ENCODE data around the gene CPLANE2. TPM values are rescaled to one million over a fixed set of nuclear protein-coding genes. Genes with fewer than 3 reads are reported as not detected.
"Not testable (repeated sequence)": the region's sequence is repeated elsewhere in the genome, so short reads cannot be mapped to it uniquely, and the experiment has no call there.

CPLANE2 gene
- total and polyA plus RNA-seq, 2 donors from 2014 or later: 7.9 to 9.4 TPM

DNA sequence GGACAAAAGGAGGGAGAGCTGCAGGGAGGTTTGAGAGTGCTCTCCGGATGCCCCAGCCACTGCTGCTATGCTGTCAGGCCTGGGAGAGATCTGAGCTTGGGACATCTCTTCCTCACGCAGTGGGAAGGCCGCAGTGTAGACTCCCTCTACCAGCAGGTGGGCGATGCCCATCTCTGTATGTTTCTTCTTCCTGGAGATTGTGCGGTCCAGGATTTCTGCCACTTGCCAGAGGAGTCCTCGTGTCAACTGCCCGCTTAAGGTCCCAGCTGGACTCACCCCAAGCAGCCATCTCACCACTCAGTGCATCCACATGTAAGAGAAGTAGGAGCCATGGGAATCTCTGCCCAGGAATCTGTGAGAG is 10.9 kb downstream of the CPLANE2 start:
- Histone ChIP-seq H3K9me3 (ENCODE audit: control insufficient read depth in 2 of 3, insufficient read depth in 1 of 3, low read length in 3 of 3) (no peaks in the 10 kb centered on the region), H3K9ac (ENCODE audit: low read length in 3 of 3) (peak overlapping the region in 1 of 3 donors; percentile 46), H3K4me1 (ENCODE audit: control insufficient read depth in 2 of 3, insufficient read depth in 2 of 3, low read depth in 1 of 3, low read length in 3 of 3) (peaks cover 0 to 6% (median 0%) of the 10 kb centered on the region in 3 donors), H3K27me3 (ENCODE audit: control insufficient read depth, insufficient read depth, low read length) (peaks cover 5% of the 10 kb centered on the region), H3K27ac (ENCODE audit: low read depth in 2 of 2, low read length in 2 of 2) (peak overlapping the region in 1 of 2 donors; percentile 47), H3K36me3 (ENCODE audit: control insufficient read depth in 2 of 3, insufficient read depth in 3 of 3, low read length in 3 of 3) (no peaks in the 10 kb centered on the region), H3K4me3 (ENCODE audit: low read length in 3 of 3) (peak overlapping the region in 1 of 3 donors; percentile 37)
- intact Hi-C loops (cut with DNase I): no loop called here
- FAIRE-seq (no peak), DNase-seq (peak in 1 of 5 donors; percentile 37)
- TF ChIP-seq, protein P1, sequence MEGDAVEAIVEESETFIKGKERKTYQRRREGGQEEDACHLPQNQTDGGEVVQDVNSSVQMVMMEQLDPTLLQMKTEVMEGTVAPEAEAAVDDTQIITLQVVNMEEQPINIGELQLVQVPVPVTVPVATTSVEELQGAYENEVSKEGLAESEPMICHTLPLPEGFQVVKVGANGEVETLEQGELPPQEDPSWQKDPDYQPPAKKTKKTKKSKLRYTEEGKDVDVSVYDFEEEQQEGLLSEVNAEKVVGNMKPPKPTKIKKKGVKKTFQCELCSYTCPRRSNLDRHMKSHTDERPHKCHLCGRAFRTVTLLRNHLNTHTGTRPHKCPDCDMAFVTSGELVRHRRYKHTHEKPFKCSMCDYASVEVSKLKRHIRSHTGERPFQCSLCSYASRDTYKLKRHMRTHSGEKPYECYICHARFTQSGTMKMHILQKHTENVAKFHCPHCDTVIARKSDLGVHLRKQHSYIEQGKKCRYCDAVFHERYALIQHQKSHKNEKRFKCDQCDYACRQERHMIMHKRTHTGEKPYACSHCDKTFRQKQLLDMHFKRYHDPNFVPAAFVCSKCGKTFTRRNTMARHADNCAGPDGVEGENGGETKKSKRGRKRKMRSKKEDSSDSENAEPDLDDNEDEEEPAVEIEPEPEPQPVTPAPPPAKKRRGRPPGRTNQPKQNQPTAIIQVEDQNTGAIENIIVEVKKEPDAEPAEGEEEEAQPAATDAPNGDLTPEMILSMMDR (IDR thresholded peaks at IDR 0.05; ENCODE audit: borderline replicate concordance, extremely low read depth, insufficient read depth): no peak

DNA sequence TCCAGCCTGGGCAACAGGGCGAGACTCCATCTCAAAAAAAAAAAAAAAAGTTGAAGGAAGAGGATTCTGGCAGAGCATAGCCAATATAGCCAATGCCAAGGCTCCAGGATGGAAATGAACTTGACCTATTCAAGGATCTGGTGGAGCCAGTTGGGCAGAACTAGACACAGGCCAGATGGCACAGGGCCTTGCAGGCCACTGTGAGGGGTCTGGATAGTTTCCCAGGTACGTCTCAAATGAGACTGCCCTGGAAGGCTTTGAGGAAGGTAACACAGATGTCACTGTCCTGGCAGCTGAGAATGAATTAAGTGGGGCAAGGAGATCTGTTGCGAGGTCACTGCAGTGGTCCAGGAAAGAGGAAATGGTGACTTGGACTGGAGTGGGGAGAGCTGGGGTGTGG is 12.5 kb downstream of the CPLANE2 start:
- no peaks in the 10 kb centered on the region for H3K9me3 ChIP-seq (ENCODE audit: control insufficient read depth in 2 of 3, insufficient read depth in 1 of 3, low read length in 3 of 3)
- DNase-seq (no peak), FAIRE-seq (no peak)
- peaks cover 5% of the 10 kb centered on the region for H3K27me3 ChIP-seq (ENCODE audit: control insufficient read depth, insufficient read depth, low read length)
- H3K4me1 ChIP-seq (ENCODE audit: control insufficient read depth in 2 of 3, insufficient read depth in 2 of 3, low read depth in 1 of 3, low read length in 3 of 3): peaks cover 0 to 6% (median 0%) of the 10 kb centered on the region in 3 donors
- no peak overlapping the region for H3K27ac ChIP-seq (ENCODE audit: low read depth in 2 of 2, low read length in 2 of 2)
- intact Hi-C loops (cut with DNase I): no loop called here
- no peak overlapping the region for H3K4me3 ChIP-seq (ENCODE audit: low read length in 3 of 3)
- no peaks in the 10 kb centered on the region for H3K36me3 ChIP-seq (ENCODE audit: control insufficient read depth in 2 of 3, insufficient read depth in 3 of 3, low read length in 3 of 3)
- H3K9ac ChIP-seq (ENCODE audit: low read length in 3 of 3): no peak overlapping the region
- TF ChIP-seq, protein P1 (IDR thresholded peaks at IDR 0.05; ENCODE audit: borderline replicate concordance, extremely low read depth, insufficient read depth): no peak

DNA sequence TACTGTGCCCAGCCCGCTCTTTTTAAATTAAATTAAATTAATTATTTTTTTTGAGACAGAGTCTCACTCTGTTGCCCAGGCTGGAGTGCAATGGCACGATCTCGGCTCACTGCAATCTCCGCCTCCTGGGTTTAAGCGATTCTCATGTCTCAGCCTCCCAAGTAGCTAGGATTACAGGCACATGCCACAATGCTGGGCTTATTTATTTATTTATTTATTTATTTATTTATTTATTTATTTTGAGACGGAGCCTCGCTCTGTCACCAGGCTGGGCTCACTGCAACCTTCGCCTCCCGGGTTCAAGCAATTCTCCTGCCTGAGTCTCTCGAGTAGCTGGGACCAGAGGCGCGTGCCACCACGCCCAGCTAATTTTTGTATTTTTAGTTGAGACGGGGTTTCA is 14.3 kb downstream of the CPLANE2 start:
- FAIRE-seq; H3K4me1 ChIP-seq (ENCODE audit: control insufficient read depth in 2 of 3, insufficient read depth in 2 of 3, low read depth in 1 of 3, low read length in 3 of 3); intact Hi-C loops (cut with DNase I); DNase-seq; H3K27ac ChIP-seq (ENCODE audit: low read depth in 2 of 2, low read length in 2 of 2); H3K9ac ChIP-seq (ENCODE audit: low read length in 3 of 3); H3K4me3 ChIP-seq (ENCODE audit: low read length in 3 of 3); H3K9me3 ChIP-seq (ENCODE audit: control insufficient read depth in 2 of 3, insufficient read depth in 1 of 3, low read length in 3 of 3); H3K27me3 ChIP-seq (ENCODE audit: control insufficient read depth, insufficient read depth, low read length); H3K36me3 ChIP-seq (ENCODE audit: control insufficient read depth in 2 of 3, insufficient read depth in 3 of 3, low read length in 3 of 3): not testable (repeated sequence)

DNA sequence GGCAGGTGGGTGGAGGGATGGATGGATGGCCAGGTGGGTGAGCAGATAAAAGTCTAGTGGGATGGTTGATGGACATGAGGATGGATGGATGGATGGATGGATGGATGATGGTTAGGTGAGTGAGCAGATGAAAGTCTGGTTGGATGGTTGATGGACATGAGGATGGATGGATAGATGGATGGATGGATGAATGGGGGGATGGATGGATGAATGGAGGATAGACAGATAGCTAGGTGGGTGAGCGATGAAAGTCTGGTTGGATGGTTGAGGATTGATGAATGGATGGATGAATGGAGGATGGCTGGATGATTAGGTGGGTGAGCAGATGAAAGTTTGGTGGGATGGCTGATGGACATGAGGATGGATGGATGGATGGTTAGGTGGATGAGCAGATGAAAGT is 15.5 kb downstream of the CPLANE2 start:
- Histone ChIP-seq H3K9ac (ENCODE audit: low read length in 3 of 3) (no peak overlapping the region), H3K27me3 (ENCODE audit: control insufficient read depth, insufficient read depth, low read length) (no peaks in the 10 kb centered on the region), H3K4me3 (ENCODE audit: low read length in 3 of 3) (no peak overlapping the region), H3K4me1 (ENCODE audit: control insufficient read depth in 2 of 3, insufficient read depth in 2 of 3, low read depth in 1 of 3, low read length in 3 of 3) (peaks cover 0 to 9% (median 0%) of the 10 kb centered on the region in 3 donors), H3K9me3 (ENCODE audit: control insufficient read depth in 2 of 3, insufficient read depth in 1 of 3, low read length in 3 of 3) (no peaks in the 10 kb centered on the region), H3K36me3 (ENCODE audit: control insufficient read depth in 2 of 3, insufficient read depth in 3 of 3, low read length in 3 of 3) (no peaks in the 10 kb centered on the region), H3K27ac (ENCODE audit: low read depth in 2 of 2, low read length in 2 of 2) (no peak overlapping the region)
- TF ChIP-seq, protein P1 (IDR thresholded peaks at IDR 0.05; ENCODE audit: borderline replicate concordance, extremely low read depth, insufficient read depth): no peak
- DNase-seq (no peak), FAIRE-seq (no peak)
- intact Hi-C loops (cut with DNase I): no loop called here
